AG04449 (cell line): Measurements from ENCODE around the gene ATXN7L2.

Experiments
- CTCF ChIA-PET: fragments of 350-600 bp; formaldehyde crosslinking; extraction: SDS; loops from one replicate; lab custom pipeline; 2021; ENCODE audit warnings: antibody characterized with exemption; lab: Yijun Ruan, JAX
- POLR2A ChIA-PET: fragments of 400-600, 350-600 bp; formaldehyde crosslinking; extraction: SDS; loops from one replicate; lab custom pipeline; 2020; ENCODE audit warnings: antibody characterized with exemption, inconsistent platforms; lab: Yijun Ruan, JAX
- DNase-seq: peaks from one replicate; pipeline ENCODE4 v3.0.0-alpha.2; 2010; ENCODE audit warnings: low read depth, low spot score
- H3K4me3 ChIP-seq: 2 replicates; pipeline ENCODE4 v1.5.1; 2011; ENCODE audit warnings: low read depth, mild to moderate bottlenecking, control low read depth, low read length
- CTCF ChIP-seq: IDR thresholded peaks from one replicate; pipeline ENCODE4 v1.5.1; 2011; ENCODE audit warnings: mild to moderate bottlenecking, moderate library complexity, low read length, control low read depth, inconsistent platforms; ENCODE audit not compliant: insufficient read depth; ENCODE audit errors: missing control alignments

The ATXN7L2 gene

GRCh38 chr1:109487261-109487660 is 3.6 kb downstream of the ATXN7L2 start:
- no peak overlapping the region for H3K4me3 ChIP-seq
- ChIA-PET POLR2A (no interaction called here), CTCF (interaction anchor here (1.2 to 43.1 kb wide), 4 partner anchors 22 to 210 kb away, joined by 3 to 2790 read pairs (median 372); partner anchors contain the start of genes AMIGO1, GPR61 and PSMA5)
- no peak for TF ChIP-seq CTCF
- no peak for DNase-seq

GRCh38 chr1:109488201-109488600 is 4.5 kb downstream of the ATXN7L2 start:
- no peak for TF ChIP-seq CTCF
- ChIA-PET POLR2A (no interaction called here), CTCF (interaction anchor here (0.6 to 43.1 kb wide), 7 partner anchors 6 to 241 kb away, joined by 3 to 2790 read pairs (median 86); partner anchors contain the start of genes AMIGO1, ATXN7L2, GPR61 and PSMA5)
- no peak for DNase-seq
- H3K4me3 ChIP-seq: no peak overlapping the region

- DNase-seq: no peak
- CTCF ChIA-PET: interaction anchor here (0.6 to 43.1 kb wide), 7 partner anchors 7 to 242 kb away, joined by 3 to 2790 read pairs (median 86); partner anchors contain the start of genes AMIGO1, ATXN7L2, GPR61 and PSMA5
- POLR2A ChIA-PET: no interaction called here
- TF ChIP-seq CTCF: no peak
- no peak overlapping the region for H3K4me3 ChIP-seq
Measured at GRCh38 chr1:109488696-109489095, 5.0 kb downstream of the ATXN7L2 start.

- TF ChIP-seq CTCF: peak; percentile 85
- CTCF ChIA-PET: interaction anchor here (0.6 to 43.1 kb wide), 29 partner anchors 8 to 1682 kb away, joined by 3 to 2790 read pairs (median 4); partner anchors contain the start of genes AMIGO1, ATXN7L2, GNAI3 and GPR61
- POLR2A ChIA-PET: interaction anchor here (0.7 to 1.4 kb wide), 2 partner anchors 42 to 50 kb away, joined by 3 to 9 read pairs; partner anchors contain the start of gene GPR61
- no peak for DNase-seq
- no peak overlapping the region for H3K4me3 ChIP-seq
Measured at GRCh38 chr1:109490029-109490933, 6.6 kb downstream of the ATXN7L2 start.

- POLR2A ChIA-PET: interaction anchor here (1.4 kb wide), 1 partner anchor 41 kb away, joined by 9 read pairs; no protein-coding TSS in a partner anchor
- DNase-seq: no peak
- TF ChIP-seq CTCF: no peak
- no peak overlapping the region for H3K4me3 ChIP-seq
- CTCF ChIA-PET: interaction anchor here (0.6 to 43.1 kb wide), 26 partner anchors 9 to 1681 kb away, joined by 3 to 2790 read pairs (median 4); partner anchors contain the start of genes AMIGO1, ATXN7L2, GNAI3 and GPR61
Measured at GRCh38 chr1:109490934-109491302, 7.2 kb downstream of the ATXN7L2 start.

- TF ChIP-seq CTCF: no peak
- no peak for DNase-seq
- ChIA-PET CTCF (interaction anchor here (0.6 to 43.1 kb wide), 29 partner anchors 9 to 1681 kb away, joined by 3 to 2790 read pairs (median 4); partner anchors contain the start of genes AMIGO1, ATXN7L2, GNAI3 and GPR61), POLR2A (no interaction called here)
- H3K4me3 ChIP-seq: no peak overlapping the region
Measured at GRCh38 chr1:109491372-109491771, 7.7 kb downstream of the ATXN7L2 start.
